ENCODE data around the gene TTL.

Gene TTL

GRCh38 chr2:112584134-112584890, 102.4 kb downstream of the TTL start, which contains the start of gene CHCHD5:
Gene CHCHD5 (plus strand): TSS chr2:112584609. CDS start chr2:112584648, 39 bp downstream.
- POLR2A ChIA-PET: no interaction called here
- no peak for TF ChIP-seq CTCF (IDR thresholded peaks at IDR 0.05; ENCODE audit: control extremely low read depth, extremely low read depth, low read depth, missing control alignments)
- peak; percentile 91 for DNase-seq (ENCODE audit: extremely low spot score)
- CTCF ChIA-PET: interaction anchor here (1.0 to 3.1 kb wide), 15 partner anchors 9 to 534 kb away, joined by 3 to 40 read pairs (median 4); partner anchors contain the start of gene SLC20A1

- TF ChIP-seq CTCF (IDR thresholded peaks at IDR 0.05; ENCODE audit: control extremely low read depth, extremely low read depth, low read depth, missing control alignments): no peak
- ChIA-PET POLR2A (no interaction called here), CTCF (interaction anchor here (1.0 to 3.1 kb wide), 9 partner anchors 9 to 300 kb away, joined by 3 to 40 read pairs (median 4); partner anchors contain the start of gene SLC20A1)
- no peak for DNase-seq (ENCODE audit: extremely low spot score)
Observed at GRCh38 chr2:112584891-112585250, 102.9 kb downstream of the TTL start.

GRCh38 chr2:112585400-112585799, 103.4 kb downstream of the TTL start:
- ChIA-PET CTCF (interaction anchor here (0.7 to 3.1 kb wide), 10 partner anchors 10 to 356 kb away, joined by 3 to 40 read pairs (median 4); partner anchors contain the start of gene SLC20A1), POLR2A (interaction anchor here (0.5 kb wide), 1 partner anchor 134 kb away, joined by 6 read pairs; no protein-coding TSS in a partner anchor)
- no peak for DNase-seq (ENCODE audit: extremely low spot score)
- TF ChIP-seq CTCF (IDR thresholded peaks at IDR 0.05; ENCODE audit: control extremely low read depth, extremely low read depth, low read depth, missing control alignments): no peak

GRCh38 chr2:112585873-112586464, 104.0 kb downstream of the TTL start:
- ChIA-PET POLR2A (interaction anchor here (0.5 kb wide), 1 partner anchor 134 kb away, joined by 6 read pairs; no protein-coding TSS in a partner anchor), CTCF (interaction anchor here (0.7 to 3.1 kb wide), 8 partner anchors 12 to 356 kb away, joined by 3 to 40 read pairs (median 4); partner anchors contain the start of gene SLC20A1)
- TF ChIP-seq CTCF (IDR thresholded peaks at IDR 0.05; ENCODE audit: control extremely low read depth, extremely low read depth, low read depth, missing control alignments): no peak
- no peak for DNase-seq (ENCODE audit: extremely low spot score)

DNA sequence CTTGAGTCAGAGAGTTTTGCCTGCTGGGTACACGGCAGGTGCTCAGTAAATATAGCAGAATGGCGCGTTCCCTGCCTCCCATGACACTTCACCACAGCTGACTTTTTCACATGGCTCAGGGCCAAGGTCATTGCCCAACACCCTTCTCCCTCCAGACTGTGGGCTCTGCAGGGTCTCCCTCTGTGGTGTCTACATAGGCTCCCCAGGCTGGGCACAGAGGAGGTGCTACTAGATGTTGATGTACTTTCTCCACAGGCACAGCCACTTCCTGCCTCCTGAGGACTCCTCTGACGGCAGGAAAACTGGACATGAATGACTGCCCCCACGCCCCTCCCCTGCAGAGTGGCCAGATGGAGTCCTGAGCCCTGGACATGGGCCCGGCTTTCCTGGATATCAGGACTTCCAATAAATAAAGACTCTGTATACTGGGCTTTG, 106.7 kb downstream of the TTL start:
- CTCF ChIA-PET: interaction anchor here (0.6 to 1.3 kb wide), 3 partner anchors 38 to 144 kb away, joined by 3 read pairs; no protein-coding TSS in a partner anchor
- TF ChIP-seq CTCF (IDR thresholded peaks at IDR 0.05; ENCODE audit: control extremely low read depth, extremely low read depth, low read depth, missing control alignments): no peak

More for the DNA sequence above, 106.7 kb downstream of the TTL start:
- no peak for DNase-seq (ENCODE audit: extremely low spot score)
- POLR2A ChIA-PET: no interaction called here
